ENCODE data around the gene GZMM. TPM values are rescaled to one million over a fixed set of nuclear protein-coding genes. Genes with fewer than 3 reads are reported as not detected.
A peak's percentile ranks its signal among the peaks of the same experiment; 100 is the strongest.

Gene GZMM
- total and polyA plus RNA-seq, 2 of the 13 experiments (the other 11 are each of a cell fraction or from before 2014, with no cell fraction given) = 0.07 TPM; not detected in 1

DNA sequence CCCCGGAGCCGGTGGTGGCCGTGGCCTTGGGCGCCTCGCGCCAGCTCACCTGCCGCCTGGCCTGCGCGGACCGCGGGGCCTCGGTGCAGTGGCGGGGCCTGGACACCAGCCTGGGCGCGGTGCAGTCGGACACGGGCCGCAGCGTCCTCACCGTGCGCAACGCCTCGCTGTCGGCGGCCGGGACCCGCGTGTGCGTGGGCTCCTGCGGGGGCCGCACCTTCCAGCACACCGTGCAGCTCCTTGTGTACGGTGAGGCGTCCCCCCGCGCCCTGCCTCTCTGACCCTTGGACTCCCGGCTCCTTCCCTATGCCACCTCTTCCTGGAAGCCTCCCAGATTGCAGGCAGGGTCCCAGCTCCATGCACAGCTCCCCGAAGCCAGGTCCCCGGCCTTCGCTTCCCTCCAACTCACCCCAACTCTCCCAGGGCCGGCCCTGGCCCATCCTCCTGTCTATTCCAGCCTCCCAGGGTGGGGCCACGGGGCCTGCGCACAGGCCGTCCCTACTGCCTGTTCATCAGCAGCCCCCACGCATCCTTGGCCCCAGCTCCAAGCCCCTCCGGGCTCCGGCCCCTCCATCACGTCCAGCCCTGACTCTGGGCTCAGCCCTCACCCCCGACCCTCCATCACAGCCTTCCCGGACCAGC is 45.9 kb upstream of the GZMM start (continued):
- TF ChIP-seq ZNF251 (CRISPR knock-in tag; IDR thresholded peaks at IDR 0.05) (no peak), NPAS2 (CRISPR knock-in tag; IDR thresholded peaks at IDR 0.05; ENCODE audit: borderline replicate concordance) (no peak), ZNF468 (CRISPR knock-in tag; IDR thresholded peaks at IDR 0.05) (0 out of 2 replicates have a peak, but pooled peaks have one; percentile 35), HHEX (CRISPR knock-in tag; IDR thresholded peaks at IDR 0.05) (no peak), HNRNPUL1 (IDR thresholded peaks at IDR 0.05; ENCODE audit: low read depth, low read length) (no peak), ATF7 (IDR thresholded peaks at IDR 0.05) (no peak), ATF7 (CRISPR knock-in tag; IDR thresholded peaks at IDR 0.05) (no peak), ZNF143 (CRISPR knock-in tag; IDR thresholded peaks at IDR 0.05) (0 out of 2 replicates have a peak, but pooled peaks have one; percentile 20), RORA (CRISPR knock-in tag; IDR thresholded peaks at IDR 0.05) (no peak), CAMTA2 (CRISPR knock-in tag; IDR thresholded peaks at IDR 0.05; ENCODE audit: borderline replicate concordance) (no peak), HOXA3 (CRISPR knock-in tag; IDR thresholded peaks at IDR 0.05) (peak; percentile 52; the same call in 1 of the 2 replicates), CC2D1A (CRISPR knock-in tag; IDR thresholded peaks at IDR 0.05) (no peak), MIER3 (CRISPR knock-in tag; IDR thresholded peaks at IDR 0.05; ENCODE audit: borderline replicate concordance) (no peak), NCOA5 (CRISPR knock-in tag; IDR thresholded peaks at IDR 0.05) (no peak), FOSL2 (CRISPR knock-in tag; IDR thresholded peaks at IDR 0.05) (no peak), KLF12 (CRISPR knock-in tag; IDR thresholded peaks at IDR 0.05; ENCODE audit: borderline replicate concordance) (peak; percentile 43; the same call in 1 of the 2 replicates)
- TF ChIP-seq, protein P1, sequence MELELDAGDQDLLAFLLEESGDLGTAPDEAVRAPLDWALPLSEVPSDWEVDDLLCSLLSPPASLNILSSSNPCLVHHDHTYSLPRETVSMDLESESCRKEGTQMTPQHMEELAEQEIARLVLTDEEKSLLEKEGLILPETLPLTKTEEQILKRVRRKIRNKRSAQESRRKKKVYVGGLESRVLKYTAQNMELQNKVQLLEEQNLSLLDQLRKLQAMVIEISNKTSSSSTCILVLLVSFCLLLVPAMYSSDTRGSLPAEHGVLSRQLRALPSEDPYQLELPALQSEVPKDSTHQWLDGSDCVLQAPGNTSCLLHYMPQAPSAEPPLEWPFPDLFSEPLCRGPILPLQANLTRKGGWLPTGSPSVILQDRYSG (CRISPR knock-in tag; IDR thresholded peaks at IDR 0.05) = no peak

Measured in HepG2 (cell line).